Panc1 (cell line): ENCODE data around the gene ZMAT3. TPM values are rescaled to one million over a fixed set of nuclear protein-coding genes. Genes with fewer than 3 reads are reported as not detected.

Experiments
- ATAC-seq: fragments of 200-7000 bp; cut with Tn5 transposase; 2 replicates; pipeline ENCODE4 v1.9.1; 2020; ENCODE audit warnings: mild to moderate bottlenecking, moderate library complexity
- BruUV-seq: library from RNA; stranded (reverse); fragments of 400-500 nt; replicated peaks from 2 replicates; lab custom pipeline; 2021; lab: Mats Ljungman, UMichigan
- CTCF ChIA-PET: fragments of 300-600 bp; sonication (Branson Sonifier 250); formaldehyde crosslinking; loops from one replicate; lab custom pipeline; 2022; ENCODE audit warnings: antibody characterized with exemption; lab: Charles Lee
- POLR2A ChIA-PET: fragments of 300-600 bp; sonication (Branson Sonifier 250); formaldehyde crosslinking; loops from one replicate; lab custom pipeline; 2022; ENCODE audit warnings: antibody characterized with exemption; lab: Charles Lee
- DNase-seq: peaks from one replicate; pipeline ENCODE4 v3.0.0-alpha.2; 2010; ENCODE audit warnings: low read depth, low spot score
- H3K27ac ChIP-seq: 2 replicates; pipeline ENCODE4 v1.5.1; 2011; ENCODE audit warnings: mild to moderate bottlenecking, low read length, inconsistent platforms
- H3K27me3 ChIP-seq: fragments of 200-500 bp; sonication (Bioruptor generic); 2 replicates; pipeline ENCODE4 v1.6.0; 2014; ENCODE audit warnings: low read length, inconsistent platforms; ENCODE audit not compliant: control insufficient read depth, insufficient read depth
- H3K36me3 ChIP-seq: fragments of 200-500 bp; sonication (Bioruptor generic); 2 replicates; pipeline ENCODE4 v1.5.1; 2014; ENCODE audit warnings: inconsistent platforms, mild to moderate bottlenecking, low read length, moderate library complexity; ENCODE audit not compliant: control insufficient read depth, insufficient read depth
- H3K4me1 ChIP-seq: 2 replicates; pipeline ENCODE4 v1.5.1; 2011; ENCODE audit warnings: inconsistent platforms, mild to moderate bottlenecking, low read length, moderate library complexity; ENCODE audit not compliant: control insufficient read depth, insufficient read depth
- H3K4me3 ChIP-seq, 2 experiments: 2 replicates each; pipeline ENCODE4 v1.5.1; 2011 to 2012; ENCODE audit warnings: low read depth in 2 of 2, low read length in 2 of 2, mild to moderate bottlenecking in 2 of 2, inconsistent platforms in 1 of 2, moderate library complexity in 1 of 2
- H3K9me3 ChIP-seq: fragments of 200-500 bp; sonication (Bioruptor generic); 2 replicates; pipeline ENCODE4 v1.5.1; 2014; ENCODE audit warnings: low read depth, mild to moderate bottlenecking, inconsistent platforms, low read length, moderate library complexity; ENCODE audit not compliant: control insufficient read depth, insufficient read depth
- POLR2AphosphoS5 ChIP-seq: IDR thresholded peaks from 2 replicates; pipeline ENCODE4 v1.6.1; 2012; ENCODE audit warnings: mild to moderate bottlenecking, low read depth, low read length, moderate library complexity
- REST ChIP-seq, 2 experiments: IDR thresholded peaks; 2 replicates each; pipeline ENCODE4 v1.6.1; 2011 to 2012; ENCODE audit warnings: low read depth in 2 of 2, control low read depth in 1 of 2, low read length in 1 of 2, mild to moderate bottlenecking in 1 of 2, moderate library complexity in 1 of 2; ENCODE audit not compliant: insufficient read depth in 1 of 2
- SIN3A ChIP-seq: IDR thresholded peaks from 2 replicates; pipeline ENCODE4 v1.6.1; 2012; ENCODE audit warnings: low read depth, mild to moderate bottlenecking, low read length, moderate library complexity, borderline replicate concordance; ENCODE audit not compliant: insufficient read depth
- TCF7L2 ChIP-seq: IDR thresholded peaks from 2 replicates; pipeline ENCODE4 v1.6.1; 2011; ENCODE audit warnings: mild to moderate bottlenecking, low read depth, low read length, inconsistent platforms
- in situ Hi-C: cut with HindIII; loops from 2 replicates; pipeline ENCODE4 v1.10.0; 2016; ENCODE audit warnings: low sequenced_read_pairs, low pct_unique_long_range_greater_than_20kb
- intact Hi-C: fragments of 100-400 bp; cut with micrococcal nuclease; formaldehyde crosslinking; loops from one replicate; pipeline ENCODE4 v1.10.0; 2022; ENCODE audit not compliant: unreplicated experiment
- total RNA-seq: library from RNA; stranded (reverse); gene quantifications from one replicate; pipeline ENCODE4 v1.2.1, GENCODE V29; 2021; ENCODE audit not compliant: unreplicated experiment
- TF ChIP-seq, protein P1 (sequence below): fragments of 450-650 bp; IDR thresholded peaks from 2 replicates; pipeline ENCODE4 v1.5.1; 2017; ENCODE audit warnings: mild to moderate bottlenecking

The ZMAT3 gene
- total RNA-seq, 1 experiment from 2014 or later = 14.6 TPM

DNA sequence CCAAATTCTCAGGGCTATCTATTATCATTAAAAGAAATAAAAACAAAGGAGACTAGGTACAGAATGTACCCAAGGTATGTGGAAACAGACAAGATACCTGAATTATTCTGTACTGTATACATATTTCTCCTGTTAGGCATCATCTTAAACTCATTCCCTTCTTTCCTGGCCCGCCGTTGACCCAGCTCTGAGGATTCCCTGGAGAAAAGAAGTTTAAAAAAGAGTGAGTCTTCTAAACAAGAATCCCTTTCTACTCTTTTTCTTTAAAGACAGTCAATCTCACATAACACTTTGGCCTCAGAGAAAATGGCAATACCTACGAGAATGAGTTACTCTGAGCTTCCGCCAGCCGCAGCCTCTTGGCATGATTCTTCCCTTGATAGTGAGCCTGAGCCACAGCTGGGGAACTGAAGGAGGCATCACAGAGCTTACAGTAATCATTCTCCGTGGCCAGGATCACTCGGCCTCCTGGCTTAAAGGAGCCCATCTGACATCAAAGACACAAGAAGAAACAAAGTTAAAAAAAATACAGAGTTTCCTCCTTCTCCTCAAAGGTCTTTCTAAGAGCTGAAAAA is 44.2 kb downstream of the ZMAT3 start:
- Histone ChIP-seq H3K9me3 (no peaks in the 10 kb centered on the region), H3K27ac (no peak overlapping the region), H3K4me3 (no peak overlapping the region), H3K4me1 (no peaks in the 10 kb centered on the region), H3K27me3 (no peaks in the 10 kb centered on the region), H3K36me3 (no peaks in the 10 kb centered on the region)
- in situ Hi-C loops = no loop called here
- ATAC-seq = no peak
- POLR2A ChIA-PET = no interaction called here
- intact Hi-C loops = no loop called here
- TF ChIP-seq TCF7L2 (no peak), REST (IDR thresholded peaks at IDR 0.05; ENCODE audit: insufficient read depth in 1 of 2, low read depth in 2 of 2, low read length in 1 of 2) (no peak), SIN3A (no peak), POLR2AphosphoS5 (no peak)
- TF ChIP-seq, protein P1, sequence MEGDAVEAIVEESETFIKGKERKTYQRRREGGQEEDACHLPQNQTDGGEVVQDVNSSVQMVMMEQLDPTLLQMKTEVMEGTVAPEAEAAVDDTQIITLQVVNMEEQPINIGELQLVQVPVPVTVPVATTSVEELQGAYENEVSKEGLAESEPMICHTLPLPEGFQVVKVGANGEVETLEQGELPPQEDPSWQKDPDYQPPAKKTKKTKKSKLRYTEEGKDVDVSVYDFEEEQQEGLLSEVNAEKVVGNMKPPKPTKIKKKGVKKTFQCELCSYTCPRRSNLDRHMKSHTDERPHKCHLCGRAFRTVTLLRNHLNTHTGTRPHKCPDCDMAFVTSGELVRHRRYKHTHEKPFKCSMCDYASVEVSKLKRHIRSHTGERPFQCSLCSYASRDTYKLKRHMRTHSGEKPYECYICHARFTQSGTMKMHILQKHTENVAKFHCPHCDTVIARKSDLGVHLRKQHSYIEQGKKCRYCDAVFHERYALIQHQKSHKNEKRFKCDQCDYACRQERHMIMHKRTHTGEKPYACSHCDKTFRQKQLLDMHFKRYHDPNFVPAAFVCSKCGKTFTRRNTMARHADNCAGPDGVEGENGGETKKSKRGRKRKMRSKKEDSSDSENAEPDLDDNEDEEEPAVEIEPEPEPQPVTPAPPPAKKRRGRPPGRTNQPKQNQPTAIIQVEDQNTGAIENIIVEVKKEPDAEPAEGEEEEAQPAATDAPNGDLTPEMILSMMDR = no peak
- CTCF ChIA-PET = no interaction called here
- no peak for DNase-seq
- no TSS peak for BruUV-seq

- ChIA-PET POLR2A (no interaction called here), CTCF (no interaction called here)
- Histone ChIP-seq H3K9me3 (no peaks in the 10 kb centered on the region), H3K4me3 (no peak overlapping the region), H3K27me3 (no peaks in the 10 kb centered on the region), H3K27ac (no peak overlapping the region), H3K36me3 (no peaks in the 10 kb centered on the region), H3K4me1 (no peaks in the 10 kb centered on the region; the same call in 1 of the 2 replicates)
- in situ Hi-C loops = no loop called here
- intact Hi-C loops = no loop called here
- BruUV-seq = no TSS peak
- TF ChIP-seq TCF7L2 = no peak
- TF ChIP-seq, protein P1 = no peak
- no peak for TF ChIP-seq POLR2AphosphoS5
- TF ChIP-seq SIN3A = no peak
- TF ChIP-seq REST (IDR thresholded peaks at IDR 0.05; ENCODE audit: insufficient read depth in 1 of 2, low read depth in 2 of 2, low read length in 1 of 2) = no peak
- DNase-seq (no peak), ATAC-seq (no peak)
These were observed 45.0 kb downstream of the ZMAT3 start for GRCh38 chr3:179026636-179027035.
